Keratinocyte (primary cell): ENCODE measurements around the gene TUFM. TPM values are rescaled to one million over a fixed set of nuclear protein-coding genes. Genes with fewer than 3 reads are reported as not detected.

Experiments
- DNase-seq: peaks from one replicate; pipeline ENCODE4 v3.0.0-alpha.2; 2011; ENCODE audit warnings: low read depth, missing footprints, low spot score
- FAIRE-seq: peaks from 2 replicates; lab custom pipeline; 2011; peaks lifted over from hg19 to GRCh38; lab: Jason Lieb, UNC
- H2AFZ ChIP-seq: 2 replicates; pipeline ENCODE4 v1.6.0; 2012; ENCODE audit warnings: low read length, control low read depth, inconsistent platforms; ENCODE audit not compliant: control insufficient read depth
- H3K27ac ChIP-seq: 2 replicates; pipeline ENCODE4 v1.5.1; 2011; ENCODE audit warnings: low read length; ENCODE audit not compliant: control insufficient read depth, insufficient read depth
- H3K27me3 ChIP-seq: 3 replicates; pipeline ENCODE4 v1.6.0; 2011; ENCODE audit warnings: low read length; ENCODE audit not compliant: control insufficient read depth, insufficient read depth; ENCODE audit errors: extremely low read depth
- H3K36me3 ChIP-seq, 2 experiments: 2 replicates in 1 of 2; 3 replicates in 1 of 2; pipeline ENCODE4 v1.5.1; 2011; ENCODE audit warnings: low read length in 2 of 2, mild to moderate bottlenecking in 1 of 2; ENCODE audit not compliant: control insufficient read depth in 2 of 2, insufficient read depth in 2 of 2; ENCODE audit errors: extremely low read depth in 1 of 2
- H3K4me1 ChIP-seq: 3 replicates; pipeline ENCODE4 v1.5.1; 2011; ENCODE audit warnings: low read length; ENCODE audit not compliant: control insufficient read depth, insufficient read depth; ENCODE audit errors: extremely low read depth
- H3K4me2 ChIP-seq: 3 replicates; pipeline ENCODE4 v1.6.0; 2011; ENCODE audit warnings: low read depth, low read length; ENCODE audit not compliant: control insufficient read depth, insufficient read depth; ENCODE audit errors: extremely low read depth
- H3K4me3 ChIP-seq, 3 experiments: fragments of 200-600 bp in 1 of 3; sonication (generic) in 1 of 3; 2 replicates in 2 of 3; 3 replicates in 1 of 3; pipeline ENCODE4 v1.5.1; 2011 to 2016; ENCODE audit warnings: low read length in 3 of 3, mild to moderate bottlenecking in 3 of 3, control low read depth in 2 of 3, inconsistent platforms in 1 of 3, low read depth in 1 of 3, mixed read lengths in 1 of 3, mixed run types in 1 of 3, moderate library complexity in 1 of 3; ENCODE audit not compliant: control insufficient read depth in 2 of 3, insufficient read depth in 2 of 3; ENCODE audit errors: extremely low read depth in 1 of 3
- H3K79me2 ChIP-seq: 2 replicates; pipeline ENCODE4 v1.6.0; 2012; ENCODE audit warnings: low read length; ENCODE audit not compliant: control insufficient read depth, insufficient read depth
- H3K9ac ChIP-seq: 3 replicates; pipeline ENCODE4 v1.6.0; 2011; ENCODE audit warnings: low read length; ENCODE audit not compliant: control insufficient read depth, insufficient read depth; ENCODE audit errors: extremely low read depth
- H3K9me1 ChIP-seq: 3 replicates; pipeline ENCODE4 v1.6.0; 2011; ENCODE audit warnings: low read length; ENCODE audit not compliant: control insufficient read depth, insufficient read depth; ENCODE audit errors: extremely low read depth
- H3K9me3 ChIP-seq: 2 replicates; pipeline ENCODE4 v1.5.1; 2012; ENCODE audit warnings: low read depth, low read length; ENCODE audit not compliant: control insufficient read depth
- H4K20me1 ChIP-seq: 3 replicates; pipeline ENCODE4 v1.6.0; 2011; ENCODE audit warnings: low read length; ENCODE audit not compliant: control insufficient read depth, insufficient read depth; ENCODE audit errors: extremely low read depth
- CTCF ChIP-seq, 3 experiments: IDR thresholded peaks in 1 of 3; conservative IDR thresholded peaks in 1 of 3; optimal IDR thresholded peaks in 1 of 3; 2 replicates in 2 of 3; 3 replicates in 1 of 3; pipeline versions ENCODE3 to v1.5.1; 2011; ENCODE audit warnings: low read length in 3 of 3, mild to moderate bottlenecking in 3 of 3, moderate library complexity in 2 of 3, control low read depth in 1 of 3, inconsistent platforms in 1 of 3; ENCODE audit not compliant: insufficient read depth in 2 of 3; ENCODE audit errors: extremely low read depth in 1 of 3
- EZH2 ChIP-seq: IDR thresholded peaks from one replicate; pipeline ENCODE4 v1.6.1; 2012; ENCODE audit warnings: inconsistent platforms, mild to moderate bottlenecking, low read length, moderate library complexity
- dilution Hi-C: fragments of 300-500 bp; cut with MboI; formaldehyde crosslinking; loops from one replicate; pipeline ENCODE4 v1.7.0; 2020; ENCODE audit warnings: low sequenced_read_pairs; ENCODE audit not compliant: extremely low pct_ligation_motif_present
- polyA plus RNA-seq, 5 experiments: library from polyadenylated mRNA; depleted of rRNA in 3 of 5; stranded (reverse) in 3 of 5; stranded (forward) in 1 of 5; unstranded in 1 of 5; fragments of >200 nt; gene quantifications; 1 replicate in 1 of 5; 2 replicates in 3 of 5; 3 replicates in 1 of 5; pipeline versions ENCODE4 v1.2.1 to v1.2.3, GENCODE V29; 2011 to 2012; ENCODE audit warnings: missing spikeins in 2 of 5, low read depth in 1 of 5, low replicate concordance in 1 of 5

TUFM gene
- polyA plus RNA-seq, 1 donor (not counting 4 experiments of a cell fraction or from before 2014, with no cell fraction given), result 134 TPM

- H3K9ac ChIP-seq, result no peak overlapping the region
- H4K20me1 ChIP-seq, result no peaks in the 10 kb centered on the region
- peaks cover 42 to 46% of the 10 kb centered on the region in 2 experiments for H3K36me3 ChIP-seq
- peaks cover 5% of the 10 kb centered on the region for H3K79me2 ChIP-seq
- no peaks in the 10 kb centered on the region for H3K27me3 ChIP-seq
- no peak for DNase-seq
- H3K9me1 ChIP-seq, result no peaks in the 10 kb centered on the region
- no peak overlapping the region for H3K4me3 ChIP-seq
- dilution Hi-C loops, result no loop called here
- no peak for FAIRE-seq
- no peak overlapping the region for H3K4me2 ChIP-seq
- no peaks in the 10 kb centered on the region for H3K9me3 ChIP-seq
- H3K27ac ChIP-seq, result no peak overlapping the region
- TF ChIP-seq EZH2 (no peak), CTCF (optimal IDR thresholded peaks at IDR 0.05 in 1 of 3, IDR thresholded peaks at IDR 0.05 in 1 of 3, conservative IDR thresholded peaks at IDR 0.05 in 1 of 3; ENCODE audit: extremely low read depth in 1 of 3, insufficient read depth in 2 of 3, low read length in 3 of 3) (no peak)
- no peak overlapping the region for H2AFZ ChIP-seq
- H3K4me1 ChIP-seq, result no peaks in the 10 kb centered on the region
These were observed 9.4 kb downstream of the TUFM start for GRCh38 chr16:28836761-28837064.

- peaks cover 5% of the 10 kb centered on the region for H3K79me2 ChIP-seq
- H3K9me1 ChIP-seq, result no peaks in the 10 kb centered on the region
- TF ChIP-seq EZH2 (no peak), CTCF (optimal IDR thresholded peaks at IDR 0.05 in 1 of 3, IDR thresholded peaks at IDR 0.05 in 1 of 3, conservative IDR thresholded peaks at IDR 0.05 in 1 of 3; ENCODE audit: extremely low read depth in 1 of 3, insufficient read depth in 2 of 3, low read length in 3 of 3) (no peak)
- FAIRE-seq, result no peak
- no peak overlapping the region for H3K9ac ChIP-seq
- H3K27me3 ChIP-seq, result no peaks in the 10 kb centered on the region
- no peaks in the 10 kb centered on the region for H4K20me1 ChIP-seq
- no peaks in the 10 kb centered on the region for H3K4me1 ChIP-seq
- dilution Hi-C loops, result no loop called here
- no peak overlapping the region for H3K4me3 ChIP-seq
- no peak overlapping the region for H2AFZ ChIP-seq
- DNase-seq, result no peak
- no peak overlapping the region for H3K4me2 ChIP-seq
- no peaks in the 10 kb centered on the region for H3K9me3 ChIP-seq
- no peak overlapping the region for H3K27ac ChIP-seq
- peaks cover 45 to 47% of the 10 kb centered on the region in 2 experiments for H3K36me3 ChIP-seq
These were observed 10.0 kb downstream of the TUFM start for GRCh38 chr16:28835864-28836760.
